Astrocyte (in vitro differentiated cells and primary cell): ENCODE data around the gene STRIP1. TPM values are rescaled to one million over a fixed set of nuclear protein-coding genes. Genes with fewer than 3 reads are reported as not detected.

ENCODE experiments used
- DNase-seq: peaks from one replicate; pipeline ENCODE4 v3.0.0-alpha.2; 2010; ENCODE audit warnings: low read depth
- FAIRE-seq: peaks from 2 replicates; lab custom pipeline; 2011; peaks lifted over from hg19 to GRCh38; lab: Jason Lieb, UNC
- H2AFZ ChIP-seq: 2 replicates; pipeline ENCODE4 v1.6.0; 2012; ENCODE audit warnings: low read depth, low read length, inconsistent platforms
- H3K27ac ChIP-seq: 2 replicates; pipeline ENCODE4 v1.5.1; 2011; ENCODE audit warnings: low read depth, low read length, inconsistent platforms
- H3K27me3 ChIP-seq: 2 replicates; pipeline ENCODE4 v1.6.0; 2011; ENCODE audit warnings: low read length, inconsistent platforms; ENCODE audit not compliant: insufficient read depth
- H3K36me3 ChIP-seq: 2 replicates; pipeline ENCODE4 v1.5.1; 2011; ENCODE audit warnings: low read length, inconsistent platforms; ENCODE audit not compliant: insufficient read depth
- H3K4me1 ChIP-seq: 2 replicates; pipeline ENCODE4 v1.5.1; 2011; ENCODE audit warnings: low read length, inconsistent platforms; ENCODE audit not compliant: insufficient read depth
- H3K4me2 ChIP-seq: 2 replicates; pipeline ENCODE4 v1.6.0; 2012; ENCODE audit warnings: low read length, inconsistent platforms
- H3K4me3 ChIP-seq: 2 replicates; pipeline ENCODE4 v1.5.1; 2011; ENCODE audit warnings: low read depth, mild to moderate bottlenecking, low read length, inconsistent platforms; ENCODE audit not compliant: insufficient read depth
- H3K79me2 ChIP-seq: 2 replicates; pipeline ENCODE4 v1.6.0; 2012; ENCODE audit warnings: mild to moderate bottlenecking, low read length, inconsistent platforms; ENCODE audit not compliant: insufficient read depth
- H3K9ac ChIP-seq: 2 replicates; pipeline ENCODE4 v1.6.0; 2012; ENCODE audit warnings: mild to moderate bottlenecking, low read length, inconsistent platforms
- H3K9me3 ChIP-seq: 2 replicates; pipeline ENCODE4 v1.5.1; 2012; ENCODE audit warnings: low read depth, mild to moderate bottlenecking, low read length, inconsistent platforms; ENCODE audit not compliant: insufficient read depth
- H4K20me1 ChIP-seq: 2 replicates; pipeline ENCODE4 v1.6.0; 2012; ENCODE audit warnings: low read length, inconsistent platforms; ENCODE audit not compliant: insufficient read depth
- H3K27ac Mint-ChIP-seq: one replicate; pipeline ENCODE4 v1.8.0; 2021; ENCODE audit warnings: mild to moderate bottlenecking, mixed read lengths; ENCODE audit not compliant: unreplicated experiment
- H3K27me3 Mint-ChIP-seq: one replicate; pipeline ENCODE4 v1.8.0; 2021; ENCODE audit warnings: low read depth, mixed read lengths; ENCODE audit not compliant: unreplicated experiment
- H3K36me3 Mint-ChIP-seq: one replicate; pipeline ENCODE4 v1.8.0; 2021; ENCODE audit warnings: low read depth, mixed read lengths; ENCODE audit not compliant: unreplicated experiment
- H3K4me1 Mint-ChIP-seq: one replicate; pipeline ENCODE4 v1.8.0; 2021; ENCODE audit warnings: low read depth, mixed read lengths; ENCODE audit not compliant: unreplicated experiment
- H3K4me3 Mint-ChIP-seq: one replicate; pipeline ENCODE4 v1.8.0; 2021; ENCODE audit warnings: mild to moderate bottlenecking, moderate library complexity, mixed read lengths; ENCODE audit not compliant: unreplicated experiment
- H3K9me3 Mint-ChIP-seq: one replicate; pipeline ENCODE4 v1.8.0; 2021; ENCODE audit warnings: mild to moderate bottlenecking, mixed read lengths; ENCODE audit not compliant: unreplicated experiment
- EZH2 ChIP-seq: IDR thresholded peaks from 2 replicates; pipeline ENCODE4 v1.6.1; 2012; ENCODE audit warnings: mild to moderate bottlenecking, low read length, inconsistent platforms; ENCODE audit not compliant: insufficient read depth
- total RNA-seq: library from RNA; stranded (reverse); gene quantifications from 2 replicates; pipeline ENCODE4 v1.2.1, GENCODE V29; 2021
- TF ChIP-seq, protein P1 (sequence below): IDR thresholded peaks from 2 replicates; pipeline ENCODE4 v1.5.1; 2011; ENCODE audit warnings: low read depth, mild to moderate bottlenecking, inconsistent platforms, low read length, moderate library complexity; ENCODE audit not compliant: insufficient read depth

The STRIP1 gene
- total RNA-seq, 1 donor from 2014 or later, result 40.8 TPM

DNA sequence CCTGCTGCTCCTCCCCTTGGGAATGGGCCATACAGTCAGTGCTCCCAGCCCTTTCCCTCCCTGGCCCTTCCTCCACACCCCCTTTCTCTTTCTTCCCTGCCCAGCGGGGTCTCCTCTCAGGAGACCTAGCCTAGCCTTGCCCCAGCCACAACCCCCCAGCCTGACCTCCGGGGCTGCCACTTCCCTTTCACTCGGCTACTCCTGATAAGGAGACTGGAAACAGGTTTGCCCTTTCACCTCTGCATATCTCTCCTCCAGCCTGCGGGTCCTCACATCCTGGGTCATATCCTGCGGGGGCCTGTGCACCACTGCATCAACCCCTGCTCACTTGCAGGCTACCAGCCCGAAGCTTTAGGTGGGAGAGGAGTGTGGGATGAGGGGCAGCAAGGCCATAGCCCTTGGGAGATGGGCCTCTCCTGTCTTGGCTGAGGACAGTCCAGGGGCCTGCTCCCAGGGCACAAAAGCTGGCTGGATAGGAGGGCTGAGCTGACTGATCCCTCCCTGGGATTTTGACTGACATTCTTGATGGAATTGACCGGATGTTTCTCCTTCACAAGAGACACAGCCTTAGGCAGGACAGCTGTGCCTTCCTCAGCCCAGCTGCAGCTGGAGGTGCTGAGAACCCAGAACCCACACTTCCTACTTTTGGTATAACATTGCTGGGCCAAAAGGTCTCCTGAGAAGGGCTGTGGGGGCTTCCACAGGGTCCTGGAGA is 55.3 kb downstream of the STRIP1 start:
- TF ChIP-seq EZH2, result no peak
- TF ChIP-seq, protein P1, sequence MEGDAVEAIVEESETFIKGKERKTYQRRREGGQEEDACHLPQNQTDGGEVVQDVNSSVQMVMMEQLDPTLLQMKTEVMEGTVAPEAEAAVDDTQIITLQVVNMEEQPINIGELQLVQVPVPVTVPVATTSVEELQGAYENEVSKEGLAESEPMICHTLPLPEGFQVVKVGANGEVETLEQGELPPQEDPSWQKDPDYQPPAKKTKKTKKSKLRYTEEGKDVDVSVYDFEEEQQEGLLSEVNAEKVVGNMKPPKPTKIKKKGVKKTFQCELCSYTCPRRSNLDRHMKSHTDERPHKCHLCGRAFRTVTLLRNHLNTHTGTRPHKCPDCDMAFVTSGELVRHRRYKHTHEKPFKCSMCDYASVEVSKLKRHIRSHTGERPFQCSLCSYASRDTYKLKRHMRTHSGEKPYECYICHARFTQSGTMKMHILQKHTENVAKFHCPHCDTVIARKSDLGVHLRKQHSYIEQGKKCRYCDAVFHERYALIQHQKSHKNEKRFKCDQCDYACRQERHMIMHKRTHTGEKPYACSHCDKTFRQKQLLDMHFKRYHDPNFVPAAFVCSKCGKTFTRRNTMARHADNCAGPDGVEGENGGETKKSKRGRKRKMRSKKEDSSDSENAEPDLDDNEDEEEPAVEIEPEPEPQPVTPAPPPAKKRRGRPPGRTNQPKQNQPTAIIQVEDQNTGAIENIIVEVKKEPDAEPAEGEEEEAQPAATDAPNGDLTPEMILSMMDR, result no peak
- Histone ChIP-seq H3K4me3 (no peak overlapping the region), H3K79me2 (no peaks in the 10 kb centered on the region), H3K36me3 (no peaks in the 10 kb centered on the region), H3K27me3 (peaks cover 69% of the 10 kb centered on the region), H2AFZ (no peak overlapping the region), H3K4me2 (no peak overlapping the region), H4K20me1 (no peaks in the 10 kb centered on the region), H3K27ac (no peak overlapping the region), H3K9me3 (no peaks in the 10 kb centered on the region), H3K9ac (no peak overlapping the region), H3K4me1 (peaks cover 2% of the 10 kb centered on the region)
- no peak for FAIRE-seq
- H3K4me3 Mint-ChIP-seq, result peak overlapping the region; percentile 25
- H3K9me3 Mint-ChIP-seq, result no peaks in the 10 kb centered on the region
- H3K27ac Mint-ChIP-seq, result no peak overlapping the region
- H3K36me3 Mint-ChIP-seq, result peaks cover 4% of the 10 kb centered on the region
- peaks cover 74% of the 10 kb centered on the region for H3K27me3 Mint-ChIP-seq
- DNase-seq, result no peak
- peaks cover 23% of the 10 kb centered on the region for H3K4me1 Mint-ChIP-seq

DNA sequence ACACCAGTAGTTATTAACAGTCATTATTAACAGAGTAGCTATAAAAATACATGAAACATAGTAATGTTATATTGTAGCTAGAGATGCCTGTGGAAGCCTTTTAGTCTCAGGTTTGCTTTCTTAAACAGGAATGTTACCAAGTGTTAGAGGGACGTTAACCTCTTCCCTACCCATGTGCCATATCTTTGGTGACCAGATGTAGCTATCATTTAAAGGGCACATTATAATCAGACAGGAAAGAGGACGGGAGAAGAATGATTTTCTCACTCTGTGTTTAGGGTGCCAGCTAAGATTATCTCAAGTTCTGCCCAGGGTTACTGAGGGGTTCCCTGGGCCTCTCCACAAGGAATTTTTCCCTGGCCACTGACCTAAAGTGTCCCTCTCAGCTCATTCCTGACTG is 57.0 kb downstream of the STRIP1 start:
- TF ChIP-seq, protein P1, result no peak
- no peak for TF ChIP-seq EZH2
- H3K4me3 ChIP-seq, result no peak overlapping the region
- H3K79me2 ChIP-seq, result no peaks in the 10 kb centered on the region
- H3K27me3 Mint-ChIP-seq, result peaks cover 69% of the 10 kb centered on the region
- H3K36me3 Mint-ChIP-seq, result peaks cover 4% of the 10 kb centered on the region
- no peak overlapping the region for H2AFZ ChIP-seq
- peaks cover 54% of the 10 kb centered on the region for H3K27me3 ChIP-seq
- FAIRE-seq, result no peak
- no peaks in the 10 kb centered on the region for H4K20me1 ChIP-seq
- peaks cover 22% of the 10 kb centered on the region for H3K4me1 Mint-ChIP-seq
- no peaks in the 10 kb centered on the region for H3K9me3 Mint-ChIP-seq
- no peak overlapping the region for H3K9ac ChIP-seq
- H3K27ac Mint-ChIP-seq, result no peak overlapping the region
- DNase-seq, result no peak
- no peak overlapping the region for H3K4me3 Mint-ChIP-seq
- no peaks in the 10 kb centered on the region for H3K36me3 ChIP-seq
- no peak overlapping the region for H3K27ac ChIP-seq
- H3K4me2 ChIP-seq, result no peak overlapping the region
- H3K9me3 ChIP-seq, result no peaks in the 10 kb centered on the region
- no peaks in the 10 kb centered on the region for H3K4me1 ChIP-seq

DNA sequence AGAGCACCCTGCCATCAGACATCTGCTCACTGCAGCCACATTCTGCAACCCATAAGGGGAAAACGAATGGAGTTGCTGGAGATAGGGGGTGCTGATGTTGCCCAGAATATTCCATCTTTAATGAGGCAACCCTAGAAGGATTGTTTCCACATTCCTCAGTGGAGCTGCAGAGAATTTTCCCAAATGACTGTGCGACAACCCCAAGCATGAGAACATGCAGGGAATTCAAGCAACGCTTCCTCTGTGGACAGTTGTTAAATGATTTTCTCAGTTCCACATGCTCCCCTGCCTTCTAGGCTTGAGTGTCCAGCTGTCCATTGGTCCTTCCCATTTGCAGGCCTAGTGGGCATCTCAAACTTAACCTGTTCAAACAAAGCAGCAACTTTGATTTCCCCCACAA is 57.4 kb downstream of the STRIP1 start:
- H3K27me3 ChIP-seq, result peaks cover 50% of the 10 kb centered on the region
- DNase-seq, result no peak
- no peak for TF ChIP-seq EZH2
- TF ChIP-seq, protein P1, result no peak
- H3K9me3 Mint-ChIP-seq, result no peaks in the 10 kb centered on the region
- no peaks in the 10 kb centered on the region for H3K4me1 ChIP-seq
- no peak overlapping the region for H3K4me3 Mint-ChIP-seq
- peaks cover 69% of the 10 kb centered on the region for H3K27me3 Mint-ChIP-seq
- no peak overlapping the region for H3K4me3 ChIP-seq
- FAIRE-seq, result no peak
- no peak overlapping the region for H3K9ac ChIP-seq
- no peak overlapping the region for H3K27ac Mint-ChIP-seq
- H3K9me3 ChIP-seq, result no peaks in the 10 kb centered on the region
- no peaks in the 10 kb centered on the region for H4K20me1 ChIP-seq
- no peak overlapping the region for H2AFZ ChIP-seq
- H3K27ac ChIP-seq, result no peak overlapping the region
- H3K36me3 ChIP-seq, result no peaks in the 10 kb centered on the region
- H3K4me1 Mint-ChIP-seq, result peaks cover 20% of the 10 kb centered on the region
- H3K36me3 Mint-ChIP-seq, result peaks cover 4% of the 10 kb centered on the region
- H3K79me2 ChIP-seq, result no peaks in the 10 kb centered on the region
- no peak overlapping the region for H3K4me2 ChIP-seq
